HL-60 (cell line): ENCODE data around the gene GRHL3.

Source experiments
- DNase-seq, 2 experiments: peaks; one replicate each; pipeline ENCODE4 v3.0.0-alpha.2; 2010 to 2020; ENCODE audit warnings: low read depth in 1 of 2, low spot score in 1 of 2
- H3K27ac ChIP-seq: fragments of 250-450 bp; sonication (Bioruptor Pico); replicated peaks from 2 replicates; pipeline ENCODE4 v1.5.1; 2020; ENCODE audit warnings: mild to moderate bottlenecking, moderate library complexity
- H3K27me3 ChIP-seq: fragments of 250-450 bp; sonication (Bioruptor Pico); 2 replicates; pipeline ENCODE4 v1.5.1; 2021; ENCODE audit warnings: mild to moderate bottlenecking, moderate library complexity; ENCODE audit not compliant: insufficient read depth, poor library complexity, severe bottlenecking
- H3K4me3 ChIP-seq: replicated peaks from 2 replicates; pipeline ENCODE4 v1.5.1; 2011; ENCODE audit warnings: mild to moderate bottlenecking, control low read depth, low read length; ENCODE audit not compliant: insufficient read depth
- CTCF ChIP-seq: IDR thresholded peaks from one replicate; pipeline ENCODE4 v1.5.1; 2011; ENCODE audit warnings: low read length, control low read depth, inconsistent platforms; ENCODE audit not compliant: insufficient read depth
- GABPA ChIP-seq: IDR thresholded peaks from 2 replicates; pipeline ENCODE4 v1.6.1; 2012; ENCODE audit warnings: low read depth
- POLR2AphosphoS5 ChIP-seq: IDR thresholded peaks from 2 replicates; pipeline ENCODE4 v1.6.1; 2012; ENCODE audit warnings: low read depth
- REST ChIP-seq: IDR thresholded peaks from 2 replicates; pipeline ENCODE4 v1.6.1; 2012; ENCODE audit warnings: low read depth; ENCODE audit not compliant: insufficient replicate concordance
- SPI1 ChIP-seq: IDR thresholded peaks from 2 replicates; pipeline ENCODE4 v1.6.1; 2012; ENCODE audit warnings: low read depth, mild to moderate bottlenecking, borderline replicate concordance

Gene GRHL3

DNA sequence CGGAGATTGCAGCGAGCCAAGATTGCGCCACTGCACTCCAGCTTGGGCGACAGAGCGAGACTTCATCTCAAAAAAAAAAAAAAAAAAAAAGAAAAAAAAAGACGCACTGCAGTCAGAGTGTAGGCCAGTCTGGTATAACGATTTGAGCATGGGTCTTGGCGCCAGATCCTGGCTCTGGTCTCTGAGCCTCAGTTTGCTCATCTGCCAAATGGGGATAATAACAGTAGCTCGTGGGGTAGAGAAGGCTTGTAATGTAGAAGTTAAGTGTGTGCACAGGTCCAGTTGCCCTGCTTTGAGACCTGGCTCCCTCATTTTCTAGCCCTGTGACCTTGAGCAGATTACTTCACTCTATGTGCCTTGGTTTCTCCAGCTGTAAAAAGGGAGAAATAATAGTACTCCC lies 26.3 kb upstream of the GRHL3 start:
- H3K4me3 ChIP-seq, result no peak overlapping the region
- TF ChIP-seq GABPA (no peak), CTCF (no peak), SPI1 (no peak), REST (no peak), POLR2AphosphoS5 (no peak)
- H3K27me3 ChIP-seq, result no peaks in the 10 kb centered on the region
- no peak overlapping the region for H3K27ac ChIP-seq
- no peak for DNase-seq

- TF ChIP-seq REST (no peak), CTCF (no peak), POLR2AphosphoS5 (no peak), GABPA (no peak), SPI1 (no peak)
- no peaks in the 10 kb centered on the region for H3K27me3 ChIP-seq
- DNase-seq, result no peak
- no peak overlapping the region for H3K27ac ChIP-seq
- no peak overlapping the region for H3K4me3 ChIP-seq
Observed at GRCh38 chr1:24293392-24294227, 25.5 kb upstream of the GRHL3 start.

DNA sequence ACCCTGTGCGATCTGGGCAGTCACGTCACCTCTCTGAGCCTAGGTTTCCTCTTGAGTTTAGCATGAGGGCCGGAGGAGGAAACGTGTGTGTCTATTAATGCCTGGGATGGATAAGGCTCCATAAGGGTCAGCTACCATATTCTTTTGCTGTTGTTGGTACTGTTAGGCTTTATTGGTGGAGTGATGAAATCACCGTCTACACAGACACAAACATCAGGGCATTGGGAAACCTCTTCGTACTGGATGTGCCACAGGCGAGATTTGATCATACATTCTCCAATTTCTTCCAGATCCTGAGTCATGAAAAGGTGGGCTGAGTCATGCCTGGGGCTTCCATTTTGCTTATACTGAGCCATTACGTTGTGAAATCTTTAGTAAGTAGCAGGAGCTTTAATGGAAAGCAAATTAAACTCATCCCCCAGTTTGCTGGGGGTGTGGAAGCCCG lies 24.9 kb upstream of the GRHL3 start:
- Histone ChIP-seq H3K4me3 (no peak overlapping the region), H3K27me3 (no peaks in the 10 kb centered on the region), H3K27ac (no peak overlapping the region)
- peak in 1 of 2 experiments; percentile 10 for DNase-seq
- TF ChIP-seq CTCF (no peak), POLR2AphosphoS5 (no peak), GABPA (no peak), REST (no peak), SPI1 (no peak)
